Left lung (tissue), 10 donors: ENCODE data around the gene PDE11A. TPM values are rescaled to one million over a fixed set of nuclear protein-coding genes. Genes with fewer than 3 reads are reported as not detected.
A peak's percentile ranks its signal among the peaks of the same experiment; 100 is the strongest.

Experiments used
- ATAC-seq: fragments of 200-7000 bp; cut with Tn5 transposase; one replicate; pipeline ENCODE4 v1.9.1; 2020; ENCODE audit warnings: moderate library complexity
- DNase-seq, 4 donors: peaks; one replicate each; pipeline ENCODE4 v3.0.0-alpha.2; 2013 to 2020
- H3K27ac ChIP-seq, 2 donors: fragments of 200-600 bp; sonication (generic) in 1 of 2; one replicate each; pipeline versions ENCODE4 v1.5.0 to v1.8.0; 2020 to 2021
- H3K27me3 ChIP-seq, 2 donors: fragments of 200-600 bp; sonication (generic) in 1 of 2; one replicate each; pipeline versions ENCODE4 v1.5.0 to v1.8.0; 2020 to 2021
- H3K36me3 ChIP-seq, 2 donors: fragments of 200-600 bp; sonication (generic) in 1 of 2; one replicate each; pipeline versions ENCODE4 v1.5.0 to v1.8.0; 2020 to 2021
- H3K4me1 ChIP-seq, 2 donors: fragments of 200-600 bp; one replicate each; pipeline ENCODE4 v1.8.0; 2021
- H3K4me3 ChIP-seq, 2 donors: fragments of 200-600 bp; sonication (generic) in 1 of 2; one replicate each; pipeline versions ENCODE4 v1.5.0 to v1.8.0; 2020 to 2021; ENCODE audit warnings: mild to moderate bottlenecking in 1 of 2
- H3K9me3 ChIP-seq, 2 donors: fragments of 200-600 bp; sonication (generic) in 1 of 2; one replicate each; pipeline versions ENCODE4 v1.5.0 to v1.8.0; 2020 to 2021
- intact Hi-C, 2 donors: fragments of 100-400 bp; cut with DNase I; formaldehyde crosslinking; loops; one replicate each; pipeline versions ENCODE4 v1.11.2 to v1.14.2; 2022
- polyA plus RNA-seq, 6 donors: library from polyadenylated mRNA; unstranded; fragments of 120-200 nt; gene quantifications; one replicate each; pipeline ENCODE4 v1.2.1, GENCODE V29; 2013; ENCODE audit not compliant: insufficient read length in 6 of 6
- total RNA-seq, 2 donors: library from RNA; stranded (reverse); fragmentation: NEBNext Ultra II Directional; extraction: Animal tissue kit (Norgen Biotek cat#: 25700); gene quantifications; one replicate each; pipeline ENCODE4 v1.2.1, GENCODE V29; 2021
- TF ChIP-seq, protein P1 (sequence below), 2 donors: fragments of 200-600 bp; sonication (generic) in 1 of 2; IDR thresholded peaks; one replicate each; pipeline versions ENCODE4 v1.5.0 to v1.8.0; 2021; ENCODE audit warnings: antibody characterized with exemption in 2 of 2
- donor health status: DM: no; HTN: yes; CAD: no.
- donor health status: DM: no; HTN: no; CAD: no.

The PDE11A gene
- total and polyA plus RNA-seq, 8 donors = 0.24 to 0.73 (median 0.35) TPM

DNA sequence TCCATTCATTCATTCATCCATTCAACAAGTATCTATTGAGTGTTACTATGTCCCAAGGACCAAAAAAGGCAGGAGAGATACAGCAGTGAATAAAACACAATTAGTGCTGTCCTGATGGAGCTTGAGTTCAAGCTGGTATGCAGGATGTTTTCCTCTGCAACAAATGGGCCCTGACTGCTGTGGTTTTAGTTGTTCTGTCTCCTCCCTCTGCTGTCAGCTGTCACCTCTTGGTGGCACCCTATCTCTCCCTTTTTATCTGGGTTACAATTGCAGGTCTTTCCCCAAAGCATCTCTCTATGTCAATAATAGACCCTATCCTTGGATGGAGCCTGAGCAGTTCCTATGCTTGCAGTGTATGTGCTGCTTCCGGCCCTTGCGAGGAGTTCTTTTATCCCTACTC lies 304.8 kb downstream of the PDE11A start:
- Histone ChIP-seq H3K36me3 (no peaks in the 10 kb centered on the region), H3K27ac (no peak overlapping the region), H3K27me3 (no peaks in the 10 kb centered on the region), H3K9me3 (no peaks in the 10 kb centered on the region), H3K4me3 (no peak overlapping the region), H3K4me1 (no peaks in the 10 kb centered on the region)
- TF ChIP-seq, protein P1, sequence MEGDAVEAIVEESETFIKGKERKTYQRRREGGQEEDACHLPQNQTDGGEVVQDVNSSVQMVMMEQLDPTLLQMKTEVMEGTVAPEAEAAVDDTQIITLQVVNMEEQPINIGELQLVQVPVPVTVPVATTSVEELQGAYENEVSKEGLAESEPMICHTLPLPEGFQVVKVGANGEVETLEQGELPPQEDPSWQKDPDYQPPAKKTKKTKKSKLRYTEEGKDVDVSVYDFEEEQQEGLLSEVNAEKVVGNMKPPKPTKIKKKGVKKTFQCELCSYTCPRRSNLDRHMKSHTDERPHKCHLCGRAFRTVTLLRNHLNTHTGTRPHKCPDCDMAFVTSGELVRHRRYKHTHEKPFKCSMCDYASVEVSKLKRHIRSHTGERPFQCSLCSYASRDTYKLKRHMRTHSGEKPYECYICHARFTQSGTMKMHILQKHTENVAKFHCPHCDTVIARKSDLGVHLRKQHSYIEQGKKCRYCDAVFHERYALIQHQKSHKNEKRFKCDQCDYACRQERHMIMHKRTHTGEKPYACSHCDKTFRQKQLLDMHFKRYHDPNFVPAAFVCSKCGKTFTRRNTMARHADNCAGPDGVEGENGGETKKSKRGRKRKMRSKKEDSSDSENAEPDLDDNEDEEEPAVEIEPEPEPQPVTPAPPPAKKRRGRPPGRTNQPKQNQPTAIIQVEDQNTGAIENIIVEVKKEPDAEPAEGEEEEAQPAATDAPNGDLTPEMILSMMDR (IDR thresholded peaks at IDR 0.05) = no peak
- intact Hi-C loops = no loop called here
- ATAC-seq (no peak), DNase-seq (no peak)

DNA sequence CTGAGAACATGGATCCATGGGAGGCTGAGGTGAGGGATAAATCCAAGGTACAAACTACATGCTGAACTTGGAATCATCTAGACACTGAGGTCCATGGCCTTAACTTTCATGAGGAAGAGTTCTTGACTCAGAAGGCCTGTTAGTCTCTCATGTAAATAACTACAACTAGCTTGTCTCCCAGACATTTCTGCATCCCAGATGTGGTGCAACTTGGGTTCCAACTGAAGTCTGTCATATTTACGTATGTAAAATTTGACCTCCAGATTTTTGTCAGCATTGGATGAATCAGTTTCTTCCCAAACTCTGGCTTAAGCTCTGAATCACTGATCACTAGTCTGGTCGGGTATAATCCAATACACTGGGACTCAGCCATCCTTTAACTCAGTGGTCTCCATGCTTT lies 306.9 kb downstream of the PDE11A start:
- TF ChIP-seq, protein P1 (IDR thresholded peaks at IDR 0.05) = no peak
- Histone ChIP-seq H3K4me1 (no peaks in the 10 kb centered on the region), H3K27me3 (no peaks in the 10 kb centered on the region), H3K4me3 (no peak overlapping the region), H3K9me3 (no peaks in the 10 kb centered on the region), H3K27ac (no peak overlapping the region), H3K36me3 (no peaks in the 10 kb centered on the region)
- intact Hi-C loops = no loop called here
- DNase-seq (no peak), ATAC-seq (no peak)

DNA sequence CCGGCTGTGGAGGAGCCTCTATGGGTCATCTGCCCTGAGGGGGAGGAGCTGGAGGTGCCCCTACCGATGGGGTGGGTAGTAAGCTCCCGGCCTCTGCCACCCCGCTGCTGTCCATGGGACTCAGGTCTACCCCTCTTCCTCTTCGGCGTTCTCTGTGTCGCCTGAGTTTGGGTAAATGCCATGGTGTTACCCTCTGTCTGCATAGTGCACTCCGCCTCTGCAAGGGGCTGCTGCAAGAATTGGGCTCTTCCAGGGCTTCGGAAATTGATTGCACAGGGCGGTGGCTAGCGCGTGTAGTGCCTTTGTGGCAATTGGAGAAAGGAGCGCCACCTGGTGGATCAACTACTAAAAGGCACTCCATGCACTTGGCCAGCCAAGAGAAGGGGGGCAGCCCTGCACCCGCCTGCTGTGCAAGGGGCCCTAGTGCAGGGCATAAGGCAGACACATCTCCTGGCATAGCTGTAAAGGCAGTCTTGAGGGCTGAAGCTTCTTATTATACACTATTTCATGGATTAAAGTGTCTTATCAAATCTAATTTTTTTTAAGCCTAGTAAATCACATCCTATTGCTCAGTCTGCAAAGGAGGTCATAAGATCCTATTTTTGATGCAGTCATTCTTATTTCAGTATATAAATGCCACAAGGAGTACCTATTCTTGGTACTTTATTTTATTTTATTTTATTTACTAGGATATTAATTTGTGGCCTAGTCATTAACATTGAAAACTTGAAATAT lies 308.9 kb downstream of the PDE11A start:
- intact Hi-C loops = no loop called here
- peak; percentile 98 for ATAC-seq
- TF ChIP-seq, protein P1 (IDR thresholded peaks at IDR 0.05) = peak; percentile 86 to 93

DNA sequence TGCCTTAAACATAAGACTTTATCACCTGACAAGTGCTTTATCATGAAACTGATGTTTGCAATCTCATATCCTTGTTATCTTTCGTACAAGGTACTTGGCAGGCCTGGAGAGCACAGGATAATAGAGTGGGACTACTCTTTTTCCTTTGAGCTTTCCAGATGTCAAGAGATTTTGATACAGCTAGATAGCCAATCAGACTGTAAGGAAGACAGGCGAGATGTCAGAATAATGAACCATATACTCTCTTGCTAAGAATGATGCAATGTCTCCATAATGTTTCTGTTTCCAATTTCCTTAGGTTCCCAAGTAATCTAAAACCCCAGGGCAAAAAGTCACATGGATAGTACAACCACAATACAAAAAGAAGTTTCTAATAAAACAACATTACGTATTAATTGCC lies 313.1 kb downstream of the PDE11A start:
- Histone ChIP-seq H3K4me3 (no peak overlapping the region), H3K9me3 (no peaks in the 10 kb centered on the region), H3K36me3 (no peaks in the 10 kb centered on the region), H3K27me3 (no peaks in the 10 kb centered on the region), H3K4me1 (no peaks in the 10 kb centered on the region), H3K27ac (no peak overlapping the region)
- ATAC-seq (no peak), DNase-seq (no peak)
- intact Hi-C loops = loop anchor here in 1 of 2 donors (10.0 kb wide), 2 partner anchors 425 to 595 kb away; no protein-coding TSS in a partner anchor
- TF ChIP-seq, protein P1 (IDR thresholded peaks at IDR 0.05) = no peak

More for the DNA sequence above, 308.9 kb downstream of the PDE11A start:
- Histone ChIP-seq H3K9me3 (no peaks in the 10 kb centered on the region), H3K4me3 (no peak overlapping the region), H3K27me3 (no peaks in the 10 kb centered on the region), H3K27ac (no peak overlapping the region), H3K4me1 (no peaks in the 10 kb centered on the region), H3K36me3 (no peaks in the 10 kb centered on the region)
- peak; percentile 54 to 78 (median 74) for DNase-seq

DNA sequence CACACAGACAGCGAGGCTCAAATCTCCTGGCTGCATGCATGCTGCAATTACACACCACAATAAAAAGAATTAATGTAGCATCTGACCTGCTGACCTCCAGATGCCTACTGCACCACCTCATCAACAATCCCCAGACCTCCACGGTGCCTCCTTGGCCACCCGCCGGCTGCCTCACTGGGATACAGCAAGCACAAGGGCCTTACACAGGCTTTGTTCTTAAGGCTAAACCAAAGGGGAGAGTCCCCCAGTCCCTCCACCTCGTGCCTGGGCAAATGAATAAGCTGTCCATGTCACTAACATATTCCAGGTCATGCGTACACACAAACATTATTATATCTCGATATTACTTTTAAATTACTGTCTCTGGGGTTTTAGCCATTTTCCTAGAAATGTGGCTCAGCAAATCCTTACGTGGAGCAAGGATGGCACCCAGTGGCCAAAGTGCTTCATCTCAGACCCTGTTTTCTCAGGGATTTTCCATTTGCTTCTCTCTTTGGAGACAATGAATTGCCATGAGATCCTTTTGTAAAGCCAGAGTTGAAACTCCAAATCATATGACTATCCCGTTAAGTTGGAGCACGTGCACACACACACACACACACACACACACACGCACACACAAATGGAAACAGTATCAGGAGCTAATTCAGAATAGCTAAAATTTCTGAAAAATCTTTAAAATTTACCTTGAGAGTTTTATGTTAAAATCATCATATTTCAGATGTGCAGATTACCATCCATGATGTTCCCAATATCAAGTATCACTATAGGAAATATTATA lies 313.8 kb downstream of the PDE11A start:
- ATAC-seq = peak; percentile 15
- no peak overlapping the region for H3K27ac ChIP-seq
- no peaks in the 10 kb centered on the region for H3K9me3 ChIP-seq
- H3K4me1 ChIP-seq = no peaks in the 10 kb centered on the region
- H3K36me3 ChIP-seq = no peaks in the 10 kb centered on the region
- TF ChIP-seq, protein P1 (IDR thresholded peaks at IDR 0.05) = peak in 1 of 2 donors; percentile 19
- peak in 2 of 4 donors; percentile 68 to 78 for DNase-seq
- intact Hi-C loops = loop anchor here in 1 of 2 donors (10.0 kb wide), 2 partner anchors 424 to 594 kb away; no protein-coding TSS in a partner anchor
- H3K27me3 ChIP-seq = no peaks in the 10 kb centered on the region
- H3K4me3 ChIP-seq = no peak overlapping the region
